Activated T-helper 2 cell treated with anti-CD3 and anti-CD28 coated beads, Interferon-gamma antibody, Interleukin-2, Interleukin-4, amounts not matched to agents 10 μg/mL and 5 μg/mL and 100 μg/mL, durations not matched to agents 14 hours and 24 hours and 36 hours (primary cell): Measurements from ENCODE around the gene ASB5. TPM values are rescaled to one million over a fixed set of nuclear protein-coding genes. Genes with fewer than 3 reads are reported as not detected.

Source experiments
- total RNA-seq: library from RNA; stranded (reverse); gene quantifications from 2 replicates; pipeline ENCODE4 v1.2.3, GENCODE V29; 2022

ASB5 gene
- total RNA-seq, 1 donor from 2014 or later: not detected

Other genes with a start within 250 kb of the ASB5 start
- 1.0 and 1.4 TPM in 2 replicates for gene WDR17, start 203.4 kb downstream of the ASB5 start, total RNA-seq
- gene SPATA4, start 73.6 kb downstream of the ASB5 start, total RNA-seq: not detected in 2 replicates
- gene SPCS3, start 50.7 kb upstream of the ASB5 start, total RNA-seq: 197 and 208 TPM in 2 replicates